Esophagus muscularis mucosa (tissue), 4 donors: ENCODE results near the gene ZNF827. TPM values are rescaled to one million over a fixed set of nuclear protein-coding genes. Genes with fewer than 3 reads are reported as not detected.

ENCODE experiments used
- DNase-seq: peaks from one replicate; pipeline ENCODE4 v3.0.0-alpha.2; 2017; ENCODE audit errors: extremely low spot score
- H3K27ac ChIP-seq, 4 donors: fragments of 200-600 bp; sonication (generic); replicated peaks in 1 of 4; 1 replicate in 3 of 4; 2 replicates in 1 of 4; pipeline ENCODE4 v1.5.1; 2016 to 2019; ENCODE audit warnings: mild to moderate bottlenecking in 1 of 4
- H3K27me3 ChIP-seq, 4 donors: fragments of 200-600 bp; sonication (generic); one replicate each; pipeline versions ENCODE4 v1.5.1 to v1.6.0; 2016 to 2019
- H3K36me3 ChIP-seq, 4 donors: fragments of 200-600 bp; sonication (generic); one replicate each; pipeline ENCODE4 v1.5.1; 2016 to 2019
- H3K4me1 ChIP-seq, 4 donors: fragments of 200-600 bp; sonication (generic); one replicate each; pipeline ENCODE4 v1.5.1; 2016 to 2019
- H3K4me3 ChIP-seq, 4 donors: fragments of 200-600 bp; sonication (generic); 1 replicate in 2 of 4; 2 replicates in 2 of 4; pipeline ENCODE4 v1.5.1; 2016 to 2019; ENCODE audit warnings: mild to moderate bottlenecking in 4 of 4, moderate library complexity in 1 of 4
- H3K9me3 ChIP-seq, 4 donors: fragments of 200-600 bp; sonication (generic); 1 replicate in 3 of 4; 2 replicates in 1 of 4; pipeline ENCODE4 v1.5.1; 2016 to 2019
- EP300 ChIP-seq: sonication (generic); formaldehyde crosslinking; IDR thresholded peaks from one replicate; pipeline ENCODE4 v1.6.1; 2017; ENCODE audit warnings: antibody characterized with exemption
- POLR2A ChIP-seq: fragments of 450-650 bp; IDR thresholded peaks from one replicate; pipeline ENCODE4 v1.6.1; 2017; ENCODE audit warnings: antibody characterized with exemption, moderate library complexity, mild to moderate bottlenecking, low read depth
- POLR2AphosphoS5 ChIP-seq, 2 donors: sonication (generic); formaldehyde crosslinking; IDR thresholded peaks; one replicate each; pipeline ENCODE4 v1.6.1; 2017; ENCODE audit warnings: antibody characterized with exemption in 2 of 2
- WGBS: methylation state at CpG from one replicate; pipeline ENCODE4 v1.1.5; 2018; 5-methylcytosine and 5-hydroxymethylcytosine counted together
- intact Hi-C: fragments of 100-400 bp; cut with DNase I; formaldehyde crosslinking; loops from one replicate; pipeline ENCODE4 v1.15.1; 2023
- total RNA-seq, 4 donors: library from RNA; depleted of rRNA; stranded (reverse); fragments of >200 nt; gene quantifications; one replicate each; pipeline versions ENCODE4 v1.1.0 to v1.2.1, GENCODE V29; 2016
- TF ChIP-seq, protein P1 (sequence below), 3 experiments: fragments of 200-600 bp in 2 of 3; fragments of 450-650 bp in 1 of 3; sonication (generic) in 2 of 3; IDR thresholded peaks; one replicate each; pipeline ENCODE4 v1.5.1; 2017 to 2019; ENCODE audit warnings: antibody characterized with exemption in 3 of 3, mild to moderate bottlenecking in 2 of 3, moderate library complexity in 1 of 3

The ZNF827 gene
- total RNA-seq, 4 donors from 2014 or later = 11.1 to 27.2 (median 19.0) TPM

GRCh38 chr4:145812919-145813318 is 125.7 kb downstream of the ZNF827 start:
- intact Hi-C loops = no loop called here
- H3K4me1 ChIP-seq = peaks cover 0 to 11% (median 6%) of the 10 kb centered on the region in 4 donors
- peaks cover 0 to 3% (median 0%) of the 10 kb centered on the region in 4 donors for H3K9me3 ChIP-seq
- no peak for DNase-seq
- H3K27me3 ChIP-seq = no peaks in the 10 kb centered on the region
- TF ChIP-seq, protein P1, sequence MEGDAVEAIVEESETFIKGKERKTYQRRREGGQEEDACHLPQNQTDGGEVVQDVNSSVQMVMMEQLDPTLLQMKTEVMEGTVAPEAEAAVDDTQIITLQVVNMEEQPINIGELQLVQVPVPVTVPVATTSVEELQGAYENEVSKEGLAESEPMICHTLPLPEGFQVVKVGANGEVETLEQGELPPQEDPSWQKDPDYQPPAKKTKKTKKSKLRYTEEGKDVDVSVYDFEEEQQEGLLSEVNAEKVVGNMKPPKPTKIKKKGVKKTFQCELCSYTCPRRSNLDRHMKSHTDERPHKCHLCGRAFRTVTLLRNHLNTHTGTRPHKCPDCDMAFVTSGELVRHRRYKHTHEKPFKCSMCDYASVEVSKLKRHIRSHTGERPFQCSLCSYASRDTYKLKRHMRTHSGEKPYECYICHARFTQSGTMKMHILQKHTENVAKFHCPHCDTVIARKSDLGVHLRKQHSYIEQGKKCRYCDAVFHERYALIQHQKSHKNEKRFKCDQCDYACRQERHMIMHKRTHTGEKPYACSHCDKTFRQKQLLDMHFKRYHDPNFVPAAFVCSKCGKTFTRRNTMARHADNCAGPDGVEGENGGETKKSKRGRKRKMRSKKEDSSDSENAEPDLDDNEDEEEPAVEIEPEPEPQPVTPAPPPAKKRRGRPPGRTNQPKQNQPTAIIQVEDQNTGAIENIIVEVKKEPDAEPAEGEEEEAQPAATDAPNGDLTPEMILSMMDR (IDR thresholded peaks at IDR 0.05) = no peak
- TF ChIP-seq POLR2A (no peak), POLR2AphosphoS5 (IDR thresholded peaks at IDR 0.05) (no peak), EP300 (no peak)
- H3K27ac ChIP-seq = no peak overlapping the region
- WGBS = 92% methylated on average over 8 of the region's 8 CpGs
- no peak overlapping the region for H3K4me3 ChIP-seq
- peaks cover 0 to 9% (median 0%) of the 10 kb centered on the region in 4 donors for H3K36me3 ChIP-seq

- Histone ChIP-seq H3K4me1 (peaks cover 4 to 18% (median 10%) of the 10 kb centered on the region in 4 donors), H3K27me3 (no peaks in the 10 kb centered on the region), H3K4me3 (no peak overlapping the region), H3K27ac (no peak overlapping the region), H3K36me3 (peaks cover 0 to 6% (median 0%) of the 10 kb centered on the region in 4 donors), H3K9me3 (peaks cover 0 to 3% (median 0%) of the 10 kb centered on the region in 4 donors)
- intact Hi-C loops = no loop called here
- TF ChIP-seq POLR2AphosphoS5 (IDR thresholded peaks at IDR 0.05) (no peak), POLR2A (no peak), EP300 (no peak)
- no peak for DNase-seq
- 95% methylated on average over 3 of the region's 3 CpGs for WGBS
These were observed 129.6 kb downstream of the ZNF827 start for GRCh38 chr4:145808848-145809512.

DNA sequence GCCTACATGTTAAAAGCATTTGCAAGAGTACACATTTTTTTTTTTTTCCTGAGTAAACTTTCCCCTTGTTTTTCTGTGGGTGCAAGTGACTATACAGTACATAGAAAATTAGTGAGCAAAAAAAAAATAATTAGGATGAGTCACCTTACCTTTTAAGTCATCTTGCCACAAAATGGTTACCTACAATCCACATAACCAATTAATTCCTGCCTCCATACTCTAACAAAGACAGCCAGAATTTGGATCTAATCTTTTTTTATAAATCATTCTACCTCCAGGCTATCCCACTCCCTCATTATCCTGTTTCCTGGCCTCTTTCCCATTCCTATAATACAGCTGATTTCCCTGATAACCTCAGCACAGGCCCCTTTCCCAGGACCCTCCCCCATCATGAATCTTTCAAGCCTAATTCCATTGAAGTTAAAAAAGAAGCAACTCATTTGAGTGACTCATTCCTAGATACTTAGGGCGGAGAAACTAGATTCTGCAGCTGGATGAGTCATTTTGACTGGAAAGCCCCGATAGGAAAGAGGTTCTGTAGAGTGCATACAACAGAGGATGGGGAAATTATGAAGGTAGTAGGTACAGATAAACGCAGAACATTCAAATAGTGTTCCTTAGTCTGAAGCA is 130.5 kb downstream of the ZNF827 start:
- 11% methylated on average over 3 of the region's 3 CpGs for WGBS
- Histone ChIP-seq H3K27me3 (no peaks in the 10 kb centered on the region), H3K4me3 (no peak overlapping the region), H3K36me3 (no peaks in the 10 kb centered on the region), H3K9me3 (peaks cover 0 to 3% (median 0%) of the 10 kb centered on the region in 4 donors), H3K4me1 (peaks cover 9 to 18% (median 14%) of the 10 kb centered on the region in 4 donors), H3K27ac (no peak overlapping the region)
- TF ChIP-seq POLR2A = no peak
- TF ChIP-seq POLR2AphosphoS5 (IDR thresholded peaks at IDR 0.05) = peak in 1 of 2 donors; percentile 20
- TF ChIP-seq, protein P1 (IDR thresholded peaks at IDR 0.05) = no peak
- no peak for TF ChIP-seq EP300
- intact Hi-C loops = no loop called here
- DNase-seq = no peak

DNA sequence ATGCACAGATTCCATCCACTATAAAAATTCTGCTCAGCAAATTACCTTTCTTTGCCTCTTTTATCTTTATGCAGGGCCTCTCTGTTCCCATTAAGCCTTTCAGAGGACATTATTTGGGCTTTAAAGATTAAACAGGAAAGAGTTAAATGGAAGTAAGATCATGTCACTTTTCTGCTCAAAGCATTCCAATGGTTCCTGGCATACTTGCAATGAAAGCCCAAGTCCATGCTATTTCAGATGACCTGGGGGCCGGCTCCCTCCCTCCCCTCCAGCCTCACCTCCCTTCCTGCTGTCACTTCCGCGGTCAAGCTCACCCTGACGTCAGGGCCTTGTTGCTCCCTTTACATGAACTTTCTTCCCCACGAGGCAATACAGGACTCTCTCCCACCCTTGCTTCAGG is 133.1 kb downstream of the ZNF827 start:
- no peak overlapping the region for H3K4me3 ChIP-seq
- no peaks in the 10 kb centered on the region for H3K27me3 ChIP-seq
- peaks cover 0 to 3% (median 0%) of the 10 kb centered on the region in 4 donors for H3K9me3 ChIP-seq
- intact Hi-C loops = no loop called here
- WGBS = 69% methylated on average over 5 of the region's 5 CpGs
- TF ChIP-seq, protein P1 (IDR thresholded peaks at IDR 0.05) = no peak
- TF ChIP-seq POLR2A = no peak
- no peak for TF ChIP-seq POLR2AphosphoS5 (IDR thresholded peaks at IDR 0.05)
- no peak for TF ChIP-seq EP300
- H3K27ac ChIP-seq = no peak overlapping the region
- no peaks in the 10 kb centered on the region for H3K36me3 ChIP-seq
- DNase-seq = no peak
- peaks cover 9 to 18% (median 14%) of the 10 kb centered on the region in 4 donors for H3K4me1 ChIP-seq

GRCh38 chr4:145804116-145804515 is 134.5 kb downstream of the ZNF827 start:
- no peak for DNase-seq
- 51% methylated on average over 2 of the region's 2 CpGs for WGBS
- Histone ChIP-seq H3K27ac (no peak overlapping the region), H3K36me3 (no peaks in the 10 kb centered on the region), H3K4me1 (peaks cover 9 to 18% (median 14%) of the 10 kb centered on the region in 4 donors), H3K9me3 (no peaks in the 10 kb centered on the region), H3K4me3 (no peak overlapping the region), H3K27me3 (no peaks in the 10 kb centered on the region)
- TF ChIP-seq, protein P1 (IDR thresholded peaks at IDR 0.05) = no peak
- no peak for TF ChIP-seq POLR2AphosphoS5 (IDR thresholded peaks at IDR 0.05)
- TF ChIP-seq POLR2A = no peak
- no peak for TF ChIP-seq EP300
- intact Hi-C loops = no loop called here
